Pancreas (tissue), 10 donors: ENCODE data around the gene CDC42. TPM values are rescaled to one million over a fixed set of nuclear protein-coding genes. Genes with fewer than 3 reads are reported as not detected.
"Not testable (repeated sequence)": the region's sequence is repeated elsewhere in the genome, so short reads cannot be mapped to it uniquely, and the experiment has no call there.

ENCODE experiments used
- ATAC-seq, 4 donors: fragments of 200-7000 bp; cut with Tn5 transposase; one replicate each; pipeline versions ENCODE4 v1.8.0 to v1.9.1; 2020; ENCODE audit warnings: mild to moderate bottlenecking in 4 of 4, moderate library complexity in 4 of 4
- DNase-seq, 6 donors: peaks; one replicate each; pipeline ENCODE4 v3.0.0-alpha.2; 2020
- FAIRE-seq: peaks from 2 replicates; lab custom pipeline; 2012; peaks lifted over from hg19 to GRCh38; lab: Jason Lieb, UNC
- H3K27ac ChIP-seq, 4 donors: fragments of 200-600 bp; sonication (generic); 1 replicate in 3 of 4; 2 replicates in 1 of 4; pipeline versions ENCODE4 v1.5.0 to v1.8.0; 2020
- H3K27me3 ChIP-seq, 4 donors: fragments of 200-600 bp; one replicate each; pipeline ENCODE4 v1.8.0; 2021
- H3K36me3 ChIP-seq, 3 donors: fragments of 200-600 bp; sonication (generic) in 1 of 3; one replicate each; pipeline versions ENCODE4 v1.5.0 to v1.8.0; 2020 to 2021
- H3K4me1 ChIP-seq, 3 donors: fragments of 200-600 bp; one replicate each; pipeline ENCODE4 v1.8.0; 2021
- H3K4me3 ChIP-seq, 4 donors: fragments of 200-600 bp; sonication (generic) in 2 of 4; one replicate each; pipeline versions ENCODE4 v1.5.0 to v1.8.0; 2020 to 2021
- H3K9me3 ChIP-seq, 4 donors: fragments of 200-600 bp; one replicate each; pipeline ENCODE4 v1.8.0; 2021
- CTCF ChIP-seq, 4 donors: fragments of 200-600 bp; sonication (generic) in 3 of 4; IDR thresholded peaks; one replicate each; pipeline versions ENCODE4 v1.5.0 to v1.8.0; 2021; ENCODE audit warnings: antibody characterized with exemption in 4 of 4
- WGBS, 2 donors: extraction: QIAGEN DNeasy Blood & Tissue Kit; methylation state at CpG; one replicate each; pipeline ENCODE4 v1.1.7; 2013; 5-methylcytosine and 5-hydroxymethylcytosine counted together
- intact Hi-C, 3 donors: fragments of 100-400 bp; cut with DNase I; formaldehyde crosslinking; loops; one replicate each; pipeline versions ENCODE4 v1.11.1 to v1.14.2; 2022
- polyA plus RNA-seq, 2 donors: library from polyadenylated mRNA; stranded (reverse); fragments of 200-250 nt; gene quantifications; one replicate each; pipeline ENCODE4 v1.2.3, GENCODE V29; 2013
- total RNA-seq, 6 donors: library from RNA; stranded (reverse); fragmentation: NEBNext Ultra II Directional in 4 of 6; extraction: Animal tissue kit (Norgen Biotek cat#: 25700) in 4 of 6; gene quantifications; one replicate each; pipeline versions ENCODE4 v1.2.1 to v1.2.4, GENCODE V29; 2021 to 2023
- donor health status: healthy with polysubstance abuse.
- donor health status: DM: no; HTN: no; CAD: no; lungs with moderate emphysema.
- donor health status: DM: no; HTN: no; CAD: no.
- donor health status: control.
- donor health status: control.
- donor health status: Bipolar disorder and iron deficiency.
- donor health status: DM: yes; HTN: yes; CAD: no.
- donor health status: DM: no; HTN: no; CAD: no.
- donor health status: DM: no; HTN: no; CAD: no.
- donor health status: DM: yes; HTN: yes; CAD: no.

The CDC42 gene
- total and polyA plus RNA-seq, 8 donors, result 36.6 to 128 (median 63.4) TPM

GRCh38 chr1:22031214-22031962 is 21.1 kb upstream of the CDC42 start:
- Histone ChIP-seq H3K27me3 (no peaks in the 10 kb centered on the region), H3K4me1 (no peaks in the 10 kb centered on the region), H3K4me3 (no peak overlapping the region), H3K27ac (peak overlapping the region in 2 of 4 donors; percentile 52 to 57), H3K9me3 (no peaks in the 10 kb centered on the region), H3K36me3 (peaks cover 0 to 18% (median 7%) of the 10 kb centered on the region in 3 donors)
- ATAC-seq (peak in 3 of 4 donors; percentile 30 to 65 (median 65)), DNase-seq (no peak), FAIRE-seq (no peak)
- intact Hi-C loops, result no loop called here
- TF ChIP-seq CTCF (IDR thresholded peaks at IDR 0.05), result no peak
- 61 to 65% methylated on average over 8 of the region's 8 CpGs for WGBS, 2 donors

GRCh38 chr1:22034834-22035233 is 17.7 kb upstream of the CDC42 start:
- H3K27me3 ChIP-seq, DNase-seq, H3K4me3 ChIP-seq, H3K27ac ChIP-seq, ATAC-seq, H3K9me3 ChIP-seq, FAIRE-seq, intact Hi-C loops, H3K4me1 ChIP-seq: not testable (repeated sequence)
- 80 to 93% methylated on average over 5 of the region's 5 CpGs for WGBS, 2 donors
- H3K36me3 ChIP-seq, result peaks cover 0 to 15% (median 7%) of the 10 kb centered on the region in 3 donors

DNA sequence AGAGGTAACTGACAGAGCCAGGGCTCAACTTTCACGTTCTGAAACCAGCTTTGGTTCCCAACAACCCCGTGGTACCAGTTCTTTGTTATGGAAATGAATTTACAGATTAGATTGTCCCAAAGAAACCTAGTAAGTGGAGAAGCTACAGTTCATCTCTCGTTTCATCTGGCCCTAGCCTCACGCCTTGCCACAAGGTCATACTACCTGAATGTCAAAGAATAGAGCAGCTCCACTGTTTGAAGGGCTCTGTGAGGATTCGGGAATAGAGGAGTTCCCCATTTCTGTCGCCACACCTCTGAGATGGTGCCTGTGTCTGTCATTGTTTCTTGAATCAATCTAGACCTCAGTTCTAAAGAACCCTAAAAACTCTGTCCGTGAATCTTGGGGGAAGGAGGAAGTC is 15.0 kb upstream of the CDC42 start:
- ATAC-seq (no peak), FAIRE-seq (no peak), DNase-seq (no peak)
- Histone ChIP-seq H3K36me3 (no peaks in the 10 kb centered on the region), H3K27ac (no peak overlapping the region), H3K4me3 (no peak overlapping the region), H3K27me3 (no peaks in the 10 kb centered on the region), H3K9me3 (no peaks in the 10 kb centered on the region), H3K4me1 (no peaks in the 10 kb centered on the region)
- no peak for TF ChIP-seq CTCF (IDR thresholded peaks at IDR 0.05)
- intact Hi-C loops, result no loop called here
- 65 to 77% methylated on average over 7 of the region's 7 CpGs for WGBS, 2 donors

- 72 to 98% methylated on average over 5 of the region's 5 CpGs for WGBS, 2 donors
- FAIRE-seq (no peak), DNase-seq (no peak), ATAC-seq (peak in 3 of 4 donors; percentile 25 to 48 (median 25))
- Histone ChIP-seq H3K36me3 (no peaks in the 10 kb centered on the region), H3K4me3 (no peak overlapping the region), H3K4me1 (no peaks in the 10 kb centered on the region), H3K9me3 (no peaks in the 10 kb centered on the region), H3K27ac (no peak overlapping the region), H3K27me3 (no peaks in the 10 kb centered on the region)
- intact Hi-C loops, result no loop called here
- no peak for TF ChIP-seq CTCF (IDR thresholded peaks at IDR 0.05)
These were observed 14.5 kb upstream of the CDC42 start for GRCh38 chr1:22038036-22038435.

- peak overlapping the region in 3 of 4 donors; percentile 2 to 8 (median 5) for H3K27ac ChIP-seq
- TF ChIP-seq CTCF (IDR thresholded peaks at IDR 0.05), result no peak
These were observed 12.8 kb upstream of the CDC42 start for GRCh38 chr1:22039594-22040285.

More at GRCh38 chr1:22039594-22040285, 12.8 kb upstream of the CDC42 start:
- no peaks in the 10 kb centered on the region for H3K36me3 ChIP-seq
- DNase-seq (peak in 4 of 6 donors; percentile 40 to 55 (median 52)), FAIRE-seq (no peak), ATAC-seq (peak; percentile 47 to 90 (median 84))
- 47 to 59% methylated on average over 6 of the region's 6 CpGs for WGBS, 2 donors
- H3K27me3 ChIP-seq, result no peaks in the 10 kb centered on the region
- H3K4me1 ChIP-seq, result no peaks in the 10 kb centered on the region
- no peak overlapping the region for H3K4me3 ChIP-seq
- H3K9me3 ChIP-seq, result no peaks in the 10 kb centered on the region
- intact Hi-C loops, result no loop called here
